ENCODE results near the gene ANKRD23.

GRCh38 chr2:96885432-96886347 lies 41.9 kb upstream of the ANKRD23 start:
- TF ChIP-seq, protein P1, sequence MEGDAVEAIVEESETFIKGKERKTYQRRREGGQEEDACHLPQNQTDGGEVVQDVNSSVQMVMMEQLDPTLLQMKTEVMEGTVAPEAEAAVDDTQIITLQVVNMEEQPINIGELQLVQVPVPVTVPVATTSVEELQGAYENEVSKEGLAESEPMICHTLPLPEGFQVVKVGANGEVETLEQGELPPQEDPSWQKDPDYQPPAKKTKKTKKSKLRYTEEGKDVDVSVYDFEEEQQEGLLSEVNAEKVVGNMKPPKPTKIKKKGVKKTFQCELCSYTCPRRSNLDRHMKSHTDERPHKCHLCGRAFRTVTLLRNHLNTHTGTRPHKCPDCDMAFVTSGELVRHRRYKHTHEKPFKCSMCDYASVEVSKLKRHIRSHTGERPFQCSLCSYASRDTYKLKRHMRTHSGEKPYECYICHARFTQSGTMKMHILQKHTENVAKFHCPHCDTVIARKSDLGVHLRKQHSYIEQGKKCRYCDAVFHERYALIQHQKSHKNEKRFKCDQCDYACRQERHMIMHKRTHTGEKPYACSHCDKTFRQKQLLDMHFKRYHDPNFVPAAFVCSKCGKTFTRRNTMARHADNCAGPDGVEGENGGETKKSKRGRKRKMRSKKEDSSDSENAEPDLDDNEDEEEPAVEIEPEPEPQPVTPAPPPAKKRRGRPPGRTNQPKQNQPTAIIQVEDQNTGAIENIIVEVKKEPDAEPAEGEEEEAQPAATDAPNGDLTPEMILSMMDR (conservative IDR thresholded peaks at IDR 0.05 in 1 of 2, IDR thresholded peaks at IDR 0.05 in 1 of 2; ENCODE audit: extremely low read depth in 1 of 2, insufficient read depth in 1 of 2, low read depth in 1 of 2, low read length in 2 of 2): no peak
- no peak for TF ChIP-seq EZH2 (IDR thresholded peaks at IDR 0.05; ENCODE audit: borderline replicate concordance, low read length)

Measured in mammary epithelial cell (primary cell).